ENCODE measurements around the gene CARD9.
A peak's percentile ranks its signal among the peaks of the same experiment; 100 is the strongest.
"Not testable (repeated sequence)": the region's sequence is repeated elsewhere in the genome, so short reads cannot be mapped to it uniquely, and the experiment has no call there.

The CARD9 gene

GRCh38 chr9:136333045-136333444 is 40.4 kb downstream of the CARD9 start:
- no peak for DNase-seq

DNA sequence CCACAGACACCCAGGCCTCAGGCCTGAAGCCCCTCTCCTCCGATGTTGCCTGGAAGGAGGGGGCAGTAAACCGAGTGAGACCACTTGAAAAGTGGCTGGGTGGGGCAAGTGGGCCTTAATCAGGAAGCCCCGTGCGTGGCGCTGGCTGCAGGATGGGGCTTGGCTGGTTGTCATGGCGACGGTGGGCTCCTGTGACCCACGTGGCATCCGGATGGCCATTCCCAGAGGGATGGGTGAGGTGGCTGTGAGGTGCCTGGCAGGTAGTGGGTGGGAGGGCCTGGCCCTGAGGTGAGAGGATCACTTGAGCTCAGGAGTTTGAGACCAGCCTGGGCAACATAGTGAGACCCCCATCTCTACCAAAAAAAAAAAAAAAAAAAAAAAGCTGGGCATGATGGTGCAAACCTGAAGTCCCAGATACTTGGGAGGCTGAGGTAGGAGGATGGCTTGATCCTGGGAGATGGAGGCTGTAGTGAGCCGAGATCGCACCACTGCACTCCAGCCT is 40.9 kb downstream of the CARD9 start:
- DNase-seq = no peak

DNA sequence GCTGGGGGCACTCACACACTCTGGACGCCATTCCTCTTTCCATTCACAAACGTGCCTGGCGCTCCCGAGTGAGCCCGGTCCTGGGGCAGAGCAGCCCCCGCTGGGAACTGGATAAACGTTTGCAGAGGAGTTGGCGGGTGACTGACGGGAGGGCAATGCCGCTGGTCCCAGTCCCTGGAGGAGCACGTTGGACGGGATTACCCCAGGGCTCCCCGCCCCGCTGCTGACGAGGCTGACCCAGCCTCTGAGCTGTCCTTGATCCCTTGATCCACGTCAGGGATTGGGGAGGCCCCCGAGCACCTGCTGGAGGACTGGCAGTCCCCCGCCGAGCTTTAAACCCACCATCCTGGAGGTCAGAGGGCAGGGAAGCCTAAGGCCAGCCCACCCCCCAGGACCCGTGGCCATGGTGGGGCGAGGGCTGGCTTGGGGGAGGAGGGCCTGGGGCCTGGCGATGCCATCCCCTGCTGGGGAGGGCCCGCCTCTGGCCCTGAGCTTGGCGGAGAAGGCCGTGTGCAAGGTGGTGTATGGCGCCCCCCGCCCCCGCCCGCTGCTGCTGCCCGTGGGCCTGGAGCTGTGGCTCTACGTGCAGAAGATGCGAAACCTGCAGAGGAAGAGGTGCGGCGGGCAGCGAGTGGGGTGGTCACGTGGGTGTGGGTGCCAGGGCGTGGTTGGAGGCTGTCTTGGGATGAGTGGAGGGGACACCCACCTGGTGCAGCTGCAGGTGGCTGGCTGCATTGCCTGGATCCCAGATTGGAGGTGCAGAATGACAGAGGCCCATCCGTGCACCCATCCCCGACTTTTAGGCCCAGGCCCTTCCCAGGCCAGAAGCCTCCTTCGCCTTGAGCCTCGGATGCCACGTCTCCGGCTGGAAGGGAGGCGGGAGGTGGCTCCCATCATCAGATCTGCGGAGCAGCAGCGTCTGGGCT is 41.6 kb downstream of the CARD9 start:
- DNase-seq = no peak

- DNase-seq = no peak
Measured at GRCh38 chr9:136331030-136331429, 42.4 kb downstream of the CARD9 start.

GRCh38 chr9:136330406-136330990 is 43.0 kb downstream of the CARD9 start:
- DNase-seq = no peak

DNA sequence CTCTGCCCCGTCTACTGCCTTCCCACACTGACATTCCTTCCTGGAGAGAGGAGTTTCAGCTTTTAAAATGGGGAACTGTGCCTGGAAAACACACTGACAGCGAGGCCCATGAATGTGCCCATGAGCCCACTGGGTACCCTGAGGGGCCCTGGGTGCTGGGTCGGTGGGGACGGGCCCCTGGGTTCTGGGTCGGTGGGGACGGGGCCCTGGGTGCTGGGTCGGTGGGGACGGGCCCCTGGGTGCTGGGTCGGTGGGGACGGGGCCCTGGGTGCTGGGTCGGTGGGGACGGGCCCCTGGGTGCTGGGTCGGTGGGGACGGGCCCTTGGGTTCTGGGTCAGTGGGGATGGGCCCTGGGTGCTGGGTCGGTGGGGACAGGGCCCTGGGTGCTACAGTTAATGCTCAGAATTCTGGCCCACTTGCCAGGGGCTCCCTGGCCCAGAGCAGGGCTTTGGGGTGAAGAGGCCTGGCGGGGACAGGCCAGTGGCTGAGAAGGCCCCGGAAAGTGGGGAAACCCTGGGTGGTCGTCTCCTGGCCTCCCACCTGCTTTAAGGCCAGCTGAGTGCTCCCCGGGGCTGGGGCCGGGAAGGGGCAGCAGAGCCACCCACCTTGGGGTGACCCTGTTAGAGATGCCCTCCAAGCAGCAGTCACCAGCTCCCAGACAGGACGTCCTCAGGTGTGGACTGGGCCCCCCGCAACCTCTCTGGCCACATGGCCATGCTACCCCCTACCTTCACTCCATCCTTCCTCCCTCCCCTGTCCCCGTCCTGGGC is 43.6 kb downstream of the CARD9 start:
- DNase-seq = no peak

DNA sequence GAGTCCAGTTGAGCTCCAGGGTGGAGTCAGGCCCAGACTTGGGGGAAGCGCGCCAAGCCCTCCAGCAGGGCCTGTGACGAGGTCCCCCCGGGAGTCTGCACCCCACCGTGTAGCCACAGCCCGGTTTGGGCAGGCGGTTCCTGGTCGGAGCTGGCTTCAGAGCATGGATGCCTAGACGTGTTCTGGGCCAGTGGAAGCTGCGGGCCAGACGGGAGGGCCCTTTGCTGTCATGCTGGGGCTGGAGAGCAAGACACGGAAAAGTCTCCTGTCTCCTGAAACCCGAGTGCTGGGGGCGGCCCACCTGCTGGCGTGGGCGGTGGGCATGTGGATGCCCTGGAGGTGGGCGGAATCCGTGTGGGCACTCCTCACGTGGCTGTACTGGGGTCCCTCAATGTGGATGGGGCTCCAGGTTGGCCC is 44.2 kb downstream of the CARD9 start:
- DNase-seq = no peak

- DNase-seq = no peak
Measured at GRCh38 chr9:136328622-136329041, 44.8 kb downstream of the CARD9 start.

- no peak for DNase-seq
Measured at GRCh38 chr9:136328011-136328621, 45.4 kb downstream of the CARD9 start.

- peak; percentile 79 for DNase-seq
Measured at GRCh38 chr9:136327304-136327974, 46.0 kb downstream of the CARD9 start, which contains the start of gene GPSM1. TSS of gene GPSM1 (plus strand) at chr9:136327539. CDS start at chr9:136327696, 157 bp downstream.

DNA sequence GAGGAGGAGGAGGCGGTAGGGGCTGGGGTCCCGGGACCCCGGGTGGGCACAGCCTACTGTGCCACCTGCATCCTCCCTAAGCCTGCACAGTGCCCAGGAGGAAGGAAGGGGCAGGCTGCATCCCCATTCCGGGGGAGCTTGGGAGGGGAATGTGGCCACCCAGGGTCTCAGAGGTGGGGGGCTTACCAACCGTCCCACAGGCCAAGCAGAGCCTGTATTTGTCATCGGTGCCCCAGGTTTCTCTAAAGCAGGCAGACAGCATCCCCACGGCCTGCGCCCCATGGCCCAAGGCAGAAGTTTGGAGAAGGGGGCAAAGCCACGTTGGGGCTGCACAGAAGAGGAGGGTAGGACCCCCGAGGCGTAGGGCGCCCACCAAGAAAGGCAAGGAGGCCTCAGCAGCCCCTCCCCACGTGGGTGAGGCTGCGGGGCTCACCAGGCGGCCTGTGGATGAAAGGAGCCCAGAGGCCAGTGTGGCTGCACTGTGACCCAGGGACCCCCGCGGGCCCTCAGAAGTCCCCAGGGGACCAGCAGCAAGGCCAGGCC is 46.6 kb downstream of the CARD9 start:
- DNase-seq = no peak

DNA sequence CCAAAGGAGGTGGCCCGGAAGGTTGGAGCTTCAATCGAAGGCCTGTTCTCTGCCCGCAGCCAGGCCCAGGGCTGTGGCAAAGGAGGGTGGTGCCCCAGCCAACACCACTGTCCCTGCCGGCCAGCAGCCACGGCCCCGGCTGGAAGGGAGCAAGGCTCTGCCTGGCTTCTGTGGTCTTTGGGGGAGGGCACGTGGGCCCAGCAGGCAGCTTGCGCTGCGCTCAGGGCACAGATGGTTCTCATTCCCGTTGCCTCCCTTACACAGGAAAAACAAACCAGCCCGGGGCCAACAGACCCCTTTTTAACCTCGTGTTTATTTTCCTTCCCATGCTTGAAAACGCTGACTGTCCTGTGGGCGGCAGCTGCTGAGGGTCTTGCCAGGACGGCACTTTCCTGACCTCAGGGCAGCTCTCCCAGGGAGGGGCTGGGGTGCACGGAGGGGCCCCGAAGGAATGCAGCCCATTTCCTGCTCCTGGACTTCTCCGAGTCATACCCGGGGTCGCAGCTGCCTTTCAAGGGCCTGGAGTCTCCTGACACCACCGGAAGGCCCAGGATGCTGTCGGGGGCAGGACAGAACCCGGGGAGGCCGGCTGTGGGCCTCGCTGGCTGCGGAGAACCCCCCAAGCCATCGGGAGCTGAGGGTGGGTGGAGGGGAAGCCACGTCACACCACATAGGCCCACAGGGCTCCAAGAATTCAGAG is 47.3 kb downstream of the CARD9 start:
- DNase-seq = no peak

DNA sequence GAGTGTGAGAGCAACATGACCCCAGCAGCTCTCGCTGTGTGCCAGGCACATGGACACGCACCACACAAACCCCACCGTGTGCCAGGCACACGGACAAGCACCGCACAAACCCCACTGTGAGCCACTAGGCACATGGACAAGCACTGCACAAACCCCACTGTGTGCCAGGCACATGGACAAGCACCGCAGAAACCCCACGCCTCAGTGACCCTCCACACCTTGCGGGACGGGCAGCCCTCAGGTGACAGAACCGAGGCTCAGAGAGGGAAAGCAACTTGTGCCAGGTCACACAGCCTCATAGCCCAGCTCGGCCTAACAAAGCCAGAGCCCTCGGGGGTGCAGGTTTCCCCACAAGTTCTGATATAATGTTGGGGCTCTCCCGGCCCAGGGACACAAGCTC is 48.1 kb downstream of the CARD9 start:
- DNase-seq = no peak

GRCh38 chr9:136324501-136325300 is 48.8 kb downstream of the CARD9 start:
- DNase-seq = no peak

DNA sequence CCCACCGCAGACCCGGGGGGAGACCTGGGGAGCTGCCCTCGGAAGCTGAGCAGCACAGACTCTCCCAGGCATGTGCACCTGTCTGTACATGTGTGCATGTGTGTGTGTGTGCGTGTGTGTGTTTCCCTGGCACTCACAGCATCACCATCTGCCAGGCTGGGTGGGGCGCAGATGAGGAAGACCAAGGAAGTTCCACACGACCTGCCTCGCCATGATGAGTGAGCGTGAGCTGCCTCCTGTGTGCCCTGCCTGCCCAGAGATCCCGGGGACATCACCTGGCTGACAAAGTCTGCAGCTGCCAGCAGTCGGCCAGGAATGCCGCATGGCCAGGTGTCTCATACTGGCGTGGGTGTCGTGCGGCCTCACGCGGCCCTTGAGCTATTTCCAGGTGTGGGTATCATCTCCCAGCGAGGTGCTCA is 50.1 kb downstream of the CARD9 start:
- DNase-seq = no peak

DNA sequence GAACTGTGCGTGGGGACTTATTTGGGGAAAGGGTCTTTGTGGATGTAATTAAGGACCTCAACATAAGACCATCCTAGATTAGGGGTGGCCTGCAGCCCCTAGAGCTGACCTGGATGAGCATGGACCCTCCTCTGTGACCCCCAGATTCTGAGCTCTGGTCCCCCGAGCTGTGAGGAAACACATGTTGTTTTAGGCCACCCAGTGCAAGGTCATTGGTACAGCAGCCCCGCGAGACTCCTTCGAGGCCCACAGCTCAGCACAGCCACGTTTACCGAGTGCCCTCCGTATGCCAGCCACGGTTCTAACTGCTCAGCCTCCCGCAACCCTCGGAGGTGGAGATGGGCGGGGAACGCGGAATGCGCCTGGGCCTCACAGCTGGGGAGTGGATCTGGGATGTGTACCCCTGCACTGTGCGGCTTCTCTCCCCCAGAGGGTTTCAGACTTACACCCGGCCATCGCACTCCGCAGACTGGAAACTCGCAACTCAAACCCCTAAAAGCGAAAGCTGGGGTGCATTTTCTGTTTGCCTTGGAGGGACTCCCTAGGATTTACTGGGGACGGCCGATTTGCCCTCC is 50.6 kb downstream of the CARD9 start:
- DNase-seq = no peak

GRCh38 chr9:136321561-136321960 is 51.9 kb downstream of the CARD9 start:
- no peak for DNase-seq

DNA sequence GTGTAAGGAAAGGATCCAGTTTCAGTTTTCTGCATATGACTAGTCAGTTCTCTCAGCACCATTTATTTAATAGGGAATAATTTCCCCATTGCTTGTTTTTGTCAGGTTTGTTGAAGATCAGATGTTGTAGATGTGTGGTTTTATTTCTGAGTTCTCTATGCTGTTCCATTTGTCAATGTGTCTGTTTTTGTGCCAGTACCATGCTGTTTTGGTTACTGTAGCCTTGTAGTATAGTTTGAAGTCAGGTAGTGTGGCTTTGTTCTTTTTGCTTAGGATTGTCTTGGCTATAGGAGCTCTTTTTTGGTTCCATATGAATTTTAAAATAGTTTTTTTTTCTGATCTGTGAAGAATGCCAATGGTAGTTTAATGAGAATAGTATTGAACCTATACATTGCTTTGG is 52.5 kb downstream of the CARD9 start:
- DNase-seq = not testable (repeated sequence)

DNA sequence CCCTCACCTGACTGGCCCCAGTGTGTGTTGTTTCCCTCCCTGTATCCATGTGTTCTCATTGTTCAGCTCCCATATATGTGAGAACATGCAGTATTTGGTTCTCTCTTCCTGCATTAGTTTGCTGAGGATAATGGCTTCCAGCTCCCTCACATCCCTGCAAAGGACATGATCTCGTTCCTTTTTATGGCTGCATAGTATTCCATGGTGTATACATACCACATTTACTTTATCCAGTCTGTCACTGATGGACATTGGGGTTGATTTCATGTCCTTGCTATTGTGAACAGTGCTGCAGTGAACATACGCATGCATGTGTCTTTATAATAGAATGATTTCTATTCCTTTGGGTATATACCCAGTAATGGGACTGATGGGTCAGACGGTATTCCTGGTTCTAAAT is 53.5 kb downstream of the CARD9 start:
- not testable (repeated sequence) for DNase-seq

DNA sequence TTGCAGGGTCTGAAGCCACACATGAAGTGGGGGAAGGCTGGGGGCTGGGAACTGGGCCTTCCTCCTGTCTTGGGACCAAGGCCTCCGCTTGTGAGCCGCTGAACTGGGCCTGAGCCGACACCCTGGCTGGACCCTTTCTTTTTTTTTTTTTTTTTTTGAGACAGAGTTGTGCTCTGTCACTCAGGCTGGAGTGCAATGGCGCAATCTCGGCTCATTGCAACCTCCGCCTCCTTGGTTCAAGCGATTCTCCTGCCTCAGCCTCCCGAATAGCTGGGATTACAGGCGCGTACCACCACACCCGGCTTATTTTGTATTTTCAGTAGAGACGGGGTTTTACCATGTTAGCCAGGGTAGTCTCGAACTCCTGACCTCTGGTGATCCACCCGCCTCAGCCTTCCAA is 54.2 kb downstream of the CARD9 start:
- DNase-seq = not testable (repeated sequence)
